ENCODE measurements around the gene NUP54.

Gene NUP54

DNA sequence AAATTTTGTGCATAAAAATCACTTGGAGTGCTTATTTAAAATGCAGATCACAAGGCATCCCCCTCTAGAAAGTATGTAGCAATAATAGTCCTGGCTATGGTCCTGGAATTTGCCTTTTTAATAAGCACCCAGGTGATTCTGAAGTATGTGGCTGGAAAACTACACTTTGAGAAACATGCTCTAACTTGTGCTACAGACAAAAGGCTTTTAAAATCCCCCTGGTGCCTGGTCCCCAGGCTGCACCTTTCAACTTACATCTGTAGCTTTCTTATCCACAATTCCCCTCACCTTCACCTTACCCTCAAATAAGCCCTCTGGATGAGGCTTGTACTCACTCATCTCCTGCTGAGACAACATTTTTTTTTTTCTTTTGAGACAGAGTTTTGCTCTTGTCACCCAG lies 52.6 kb downstream of the NUP54 start:
- Histone ChIP-seq H3K27ac (ENCODE audit: low read depth, low read length) (no peak overlapping the region), H3K79me2 (ENCODE audit: insufficient read depth, low read length) (no peaks in the 10 kb centered on the region), H4K20me1 (ENCODE audit: low read depth, low read length) (no peaks in the 10 kb centered on the region), H3K4me2 (ENCODE audit: low read depth, low read length, poor library complexity, severe bottlenecking) (no peak overlapping the region), H3K4me3 (ENCODE audit: insufficient read depth, low read length, poor library complexity, severe bottlenecking) (no peak overlapping the region), H3K9me3 (ENCODE audit: insufficient read depth, low read length) (no peaks in the 10 kb centered on the region), H3K9ac (ENCODE audit: low read length) (no peak overlapping the region), H3K9me2 (replicated peaks; ENCODE audit: insufficient read depth, low read length) (no peaks in the 10 kb centered on the region), H3F3A (ENCODE audit: insufficient read depth) (no peaks in the 10 kb centered on the region), H2AFZ (ENCODE audit: low read depth, low read length, severe bottlenecking) (no peak overlapping the region), H3K36me3 (ENCODE audit: low read length) (no peaks in the 10 kb centered on the region), H3K27me3 (ENCODE audit: low read length) (no peaks in the 10 kb centered on the region)
- TF ChIP-seq EZH2phosphoT487 (conservative IDR thresholded peaks at IDR 0.05; ENCODE audit: low read length) = no peak
- TF ChIP-seq, protein P1, sequence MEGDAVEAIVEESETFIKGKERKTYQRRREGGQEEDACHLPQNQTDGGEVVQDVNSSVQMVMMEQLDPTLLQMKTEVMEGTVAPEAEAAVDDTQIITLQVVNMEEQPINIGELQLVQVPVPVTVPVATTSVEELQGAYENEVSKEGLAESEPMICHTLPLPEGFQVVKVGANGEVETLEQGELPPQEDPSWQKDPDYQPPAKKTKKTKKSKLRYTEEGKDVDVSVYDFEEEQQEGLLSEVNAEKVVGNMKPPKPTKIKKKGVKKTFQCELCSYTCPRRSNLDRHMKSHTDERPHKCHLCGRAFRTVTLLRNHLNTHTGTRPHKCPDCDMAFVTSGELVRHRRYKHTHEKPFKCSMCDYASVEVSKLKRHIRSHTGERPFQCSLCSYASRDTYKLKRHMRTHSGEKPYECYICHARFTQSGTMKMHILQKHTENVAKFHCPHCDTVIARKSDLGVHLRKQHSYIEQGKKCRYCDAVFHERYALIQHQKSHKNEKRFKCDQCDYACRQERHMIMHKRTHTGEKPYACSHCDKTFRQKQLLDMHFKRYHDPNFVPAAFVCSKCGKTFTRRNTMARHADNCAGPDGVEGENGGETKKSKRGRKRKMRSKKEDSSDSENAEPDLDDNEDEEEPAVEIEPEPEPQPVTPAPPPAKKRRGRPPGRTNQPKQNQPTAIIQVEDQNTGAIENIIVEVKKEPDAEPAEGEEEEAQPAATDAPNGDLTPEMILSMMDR (IDR thresholded peaks at IDR 0.05; ENCODE audit: insufficient read depth, low read length, poor library complexity, severe bottlenecking) = no peak

DNA sequence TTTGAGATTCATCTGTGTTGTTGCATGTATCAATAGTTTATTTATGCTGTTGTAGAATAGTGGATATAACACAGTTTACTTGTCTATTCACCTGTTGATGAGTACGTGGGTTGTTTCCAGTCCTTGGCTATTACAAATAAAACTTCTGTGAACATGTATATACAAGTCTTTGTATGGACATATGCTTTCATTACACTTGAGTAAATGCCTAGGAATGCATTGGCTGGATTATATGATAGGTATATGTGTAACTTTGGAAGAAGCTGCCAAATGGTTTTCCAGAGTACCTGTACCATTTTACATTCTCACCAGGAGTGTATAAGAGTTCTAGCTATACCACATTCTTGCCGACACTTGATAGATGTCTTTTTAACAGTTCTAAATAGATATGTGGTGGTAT lies 57.1 kb downstream of the NUP54 start:
- TF ChIP-seq EZH2phosphoT487 (conservative IDR thresholded peaks at IDR 0.05; ENCODE audit: low read length) = no peak
- TF ChIP-seq, protein P1 (IDR thresholded peaks at IDR 0.05; ENCODE audit: insufficient read depth, low read length, poor library complexity, severe bottlenecking) = no peak
- Histone ChIP-seq H3K27ac (ENCODE audit: low read depth, low read length) (no peak overlapping the region), H4K20me1 (ENCODE audit: low read depth, low read length) (no peaks in the 10 kb centered on the region), H3K36me3 (ENCODE audit: low read length) (no peaks in the 10 kb centered on the region), H2AFZ (ENCODE audit: low read depth, low read length, severe bottlenecking) (no peak overlapping the region), H3K9ac (ENCODE audit: low read length) (no peak overlapping the region), H3K9me2 (replicated peaks; ENCODE audit: insufficient read depth, low read length) (no peaks in the 10 kb centered on the region), H3K4me3 (ENCODE audit: insufficient read depth, low read length, poor library complexity, severe bottlenecking) (no peak overlapping the region), H3K79me2 (ENCODE audit: insufficient read depth, low read length) (no peaks in the 10 kb centered on the region), H3F3A (ENCODE audit: insufficient read depth) (no peaks in the 10 kb centered on the region), H3K4me2 (ENCODE audit: low read depth, low read length, poor library complexity, severe bottlenecking) (no peak overlapping the region), H3K27me3 (ENCODE audit: low read length) (no peaks in the 10 kb centered on the region), H3K9me3 (ENCODE audit: insufficient read depth, low read length) (no peaks in the 10 kb centered on the region)

DNA sequence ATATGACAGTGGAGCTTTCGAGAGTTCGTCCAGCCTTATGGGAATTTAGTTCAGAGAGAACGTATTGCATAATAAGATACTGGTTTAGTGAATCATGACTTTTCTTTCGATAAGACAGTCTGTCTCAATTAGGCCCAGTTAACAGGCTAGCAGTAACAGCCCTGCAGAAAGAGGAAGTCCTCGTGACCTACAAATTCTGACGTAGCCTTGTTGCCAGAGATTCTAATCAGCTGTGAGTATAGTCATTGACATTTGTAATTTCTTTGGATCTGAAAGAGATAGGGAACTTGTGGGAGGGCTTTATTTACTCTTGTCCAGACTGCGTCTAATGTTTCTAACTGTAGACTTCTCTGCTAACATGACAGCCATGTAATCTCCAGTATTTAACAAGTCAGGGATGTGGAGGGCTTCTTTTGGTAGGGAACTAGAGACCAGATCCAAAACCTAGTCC lies 57.9 kb downstream of the NUP54 start:
- H3K9me3 ChIP-seq (ENCODE audit: insufficient read depth, low read length) = no peaks in the 10 kb centered on the region
- H2AFZ ChIP-seq (ENCODE audit: low read depth, low read length, severe bottlenecking) = no peak overlapping the region
- H3K79me2 ChIP-seq (ENCODE audit: insufficient read depth, low read length) = no peaks in the 10 kb centered on the region
- no peaks in the 10 kb centered on the region for H3F3A ChIP-seq (ENCODE audit: insufficient read depth)
- no peak overlapping the region for H3K4me2 ChIP-seq (ENCODE audit: low read depth, low read length, poor library complexity, severe bottlenecking)
- no peaks in the 10 kb centered on the region for H3K36me3 ChIP-seq (ENCODE audit: low read length)
- H4K20me1 ChIP-seq (ENCODE audit: low read depth, low read length) = no peaks in the 10 kb centered on the region
- no peak for TF ChIP-seq EZH2phosphoT487 (conservative IDR thresholded peaks at IDR 0.05; ENCODE audit: low read length)
- TF ChIP-seq, protein P1 (IDR thresholded peaks at IDR 0.05; ENCODE audit: insufficient read depth, low read length, poor library complexity, severe bottlenecking) = no peak
- no peaks in the 10 kb centered on the region for H3K27me3 ChIP-seq (ENCODE audit: low read length)
- no peak overlapping the region for H3K27ac ChIP-seq (ENCODE audit: low read depth, low read length)
- no peak overlapping the region for H3K9ac ChIP-seq (ENCODE audit: low read length)
- H3K4me3 ChIP-seq (ENCODE audit: insufficient read depth, low read length, poor library complexity, severe bottlenecking) = no peak overlapping the region
- H3K9me2 ChIP-seq (replicated peaks; ENCODE audit: insufficient read depth, low read length) = no peaks in the 10 kb centered on the region

All from SU-DHL-6 (cell line).